Measurements from ENCODE around the gene STAT5A. TPM values are rescaled to one million over a fixed set of nuclear protein-coding genes. Genes with fewer than 3 reads are reported as not detected.
"Not testable (repeated sequence)": the region's sequence is repeated elsewhere in the genome, so short reads cannot be mapped to it uniquely, and the experiment has no call there.

STAT5A gene
- polyA plus RNA-seq, 1 donor = 15.0 TPM

DNA sequence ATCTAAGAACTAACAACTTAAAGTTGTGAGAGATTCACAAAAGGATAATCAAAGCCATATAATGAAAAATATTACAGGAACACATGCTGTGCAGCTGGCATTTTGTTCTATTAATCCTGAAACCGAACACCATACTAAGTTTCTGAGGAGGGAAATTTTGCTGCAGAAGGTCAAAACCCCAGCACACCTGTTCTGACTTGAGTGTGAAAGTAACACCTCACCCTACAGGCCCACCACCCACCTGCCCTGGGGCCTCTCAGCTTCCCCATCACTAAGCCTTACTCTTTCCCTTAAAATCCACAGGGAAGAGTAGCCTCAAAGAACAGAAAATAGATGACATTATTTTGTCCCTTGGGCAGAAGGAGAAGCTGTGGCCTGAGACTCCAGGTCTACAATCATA lies 44.8 kb downstream of the STAT5A start:
- DNase-seq (ENCODE audit: low read depth) = no peak

DNA sequence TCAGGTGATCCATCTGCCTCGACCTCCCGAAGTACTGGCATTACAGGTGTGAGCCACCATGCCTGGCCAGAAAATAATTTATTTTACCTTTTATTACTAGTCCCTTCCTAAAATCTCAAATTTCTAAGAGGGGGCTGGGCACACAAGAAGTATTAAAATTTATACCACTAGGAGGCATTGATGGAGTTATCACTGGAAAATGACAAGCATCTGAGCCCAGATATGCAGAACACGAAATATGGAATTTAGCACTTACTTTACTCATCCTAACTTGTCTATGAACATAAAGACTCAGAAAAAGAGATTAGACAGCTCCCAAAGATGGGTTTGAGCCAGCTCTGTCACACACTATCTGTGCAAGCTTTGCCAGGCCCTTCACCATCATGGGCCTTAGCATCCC lies 46.4 kb downstream of the STAT5A start:
- DNase-seq (ENCODE audit: low read depth) = no peak

DNA sequence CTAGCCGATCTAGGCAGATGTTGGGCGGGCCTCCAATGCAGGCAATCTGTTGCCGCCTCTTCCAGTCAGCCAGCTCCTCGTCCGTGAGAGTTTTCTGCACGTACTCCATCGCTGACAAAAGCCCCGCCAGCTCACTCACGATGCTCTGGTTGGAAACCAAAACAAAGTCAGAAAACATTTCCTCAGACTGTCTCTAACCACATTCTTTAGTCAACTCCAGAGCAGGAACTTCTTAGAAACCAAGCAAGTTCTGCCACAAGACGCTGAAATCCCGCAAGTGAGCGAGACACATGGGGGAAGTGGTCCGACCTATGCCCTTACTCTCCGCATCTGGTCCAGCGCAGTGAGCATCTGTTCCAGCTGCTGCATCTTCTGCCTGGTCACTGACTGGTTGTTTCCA lies 49.1 kb downstream of the STAT5A start:
- DNase-seq (ENCODE audit: low read depth) = no peak

DNA sequence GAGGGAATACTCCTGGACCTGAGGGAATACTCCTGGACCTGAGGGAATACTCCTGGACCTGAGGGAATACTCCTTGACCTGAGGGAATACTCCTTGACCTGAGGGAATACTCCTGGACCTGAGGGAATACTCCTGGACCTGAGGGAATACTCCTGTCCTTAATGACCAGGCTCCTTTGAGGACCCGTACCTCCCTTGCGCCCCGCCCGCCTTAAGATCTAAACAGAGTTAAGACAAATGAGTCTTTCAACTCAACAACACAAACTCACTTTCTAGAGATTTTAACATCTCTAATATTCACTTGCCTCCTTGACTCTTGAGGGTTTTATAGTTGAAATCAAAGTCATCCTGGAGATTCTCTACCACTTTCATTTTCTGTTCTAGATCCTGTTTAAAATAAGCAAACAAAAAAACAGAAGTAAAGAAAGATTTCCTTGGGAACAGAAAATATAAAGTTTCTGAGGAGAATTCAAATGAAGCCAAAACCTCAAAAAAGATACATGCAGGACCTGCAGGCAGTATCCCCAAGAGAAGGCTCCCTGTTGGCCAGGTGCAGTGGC lies 50.2 kb downstream of the STAT5A start:
- no peak for DNase-seq (ENCODE audit: low read depth)

DNA sequence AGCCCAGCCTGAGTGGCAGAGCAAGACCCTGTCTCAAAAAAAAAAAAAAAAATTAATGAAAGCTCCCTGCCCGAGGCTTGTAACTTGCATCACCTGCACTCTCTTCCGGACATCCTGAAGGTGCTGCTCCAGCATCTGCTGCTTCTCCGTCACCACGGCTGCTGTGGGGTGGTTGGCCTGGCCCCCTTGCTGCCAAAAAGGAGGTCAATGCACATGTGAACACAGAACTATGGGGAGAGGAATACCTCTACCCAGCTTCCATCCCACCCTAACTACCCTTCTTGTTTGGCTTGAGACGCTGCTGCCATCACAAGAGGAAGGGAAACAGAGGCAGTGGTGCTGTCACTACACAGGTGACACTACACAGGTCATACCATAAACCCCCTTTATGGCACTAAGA lies 50.9 kb downstream of the STAT5A start:
- DNase-seq (ENCODE audit: low read depth) = no peak

- DNase-seq (ENCODE audit: low read depth) = no peak
Observed at GRCh38 chr17:42340691-42341127, 52.4 kb downstream of the STAT5A start.

DNA sequence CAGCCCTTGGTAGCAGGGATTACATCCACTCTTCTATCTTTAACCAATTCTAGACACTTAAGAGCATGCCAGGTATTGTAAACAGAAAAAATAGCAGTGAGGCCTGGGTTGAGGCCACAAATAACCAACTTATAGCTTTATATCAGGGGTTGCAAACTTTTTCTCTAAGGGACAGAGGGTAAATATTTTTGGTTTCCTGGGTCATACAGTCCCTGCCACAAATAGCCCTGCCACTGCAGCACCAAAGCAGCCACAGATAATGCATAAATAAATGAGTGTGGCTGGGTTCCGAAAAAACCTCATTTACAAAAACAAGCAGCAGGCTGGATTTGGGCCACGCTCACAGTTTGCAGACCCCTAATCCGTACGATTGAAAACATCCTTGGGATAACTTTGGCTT lies 53.3 kb downstream of the STAT5A start:
- DNase-seq (ENCODE audit: low read depth) = no peak

- no peak for DNase-seq (ENCODE audit: low read depth)
Observed at GRCh38 chr17:42342242-42343008, 54.1 kb downstream of the STAT5A start.

DNA sequence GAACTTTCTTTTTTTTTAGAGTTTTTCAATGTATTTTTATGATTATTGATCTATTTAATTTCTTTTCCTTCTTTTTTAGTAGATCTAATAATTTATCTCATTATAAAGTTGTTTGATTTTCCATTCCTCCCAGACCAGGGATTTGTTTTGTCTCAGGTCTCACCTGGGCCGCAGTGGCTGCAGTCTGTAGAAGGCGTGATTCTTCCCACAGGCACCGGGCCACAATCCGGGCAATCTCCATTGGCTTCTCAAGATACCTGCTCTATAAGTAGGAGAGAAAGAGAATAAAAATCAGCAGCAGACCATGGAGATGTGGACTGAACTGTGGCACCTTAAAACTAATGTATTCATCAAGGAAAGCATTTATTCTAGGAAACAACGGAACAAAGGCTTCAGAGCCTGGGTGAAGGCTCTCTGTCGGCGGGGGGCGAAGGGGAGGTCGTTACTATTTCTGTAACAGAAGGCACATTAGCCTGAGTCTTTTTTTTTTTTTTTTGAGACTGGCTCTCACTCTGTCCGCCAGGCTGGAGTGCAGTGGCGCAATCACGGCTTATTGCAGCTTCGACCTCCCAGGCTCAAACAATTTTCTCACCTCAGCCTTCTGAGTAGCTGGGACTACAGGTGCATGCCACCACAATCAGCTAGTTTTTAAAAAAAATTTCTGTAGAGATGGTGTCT lies 57.2 kb downstream of the STAT5A start:
- no peak for DNase-seq (ENCODE audit: low read depth)

- no peak for DNase-seq (ENCODE audit: low read depth)
Observed at GRCh38 chr17:42346481-42346880, 58.2 kb downstream of the STAT5A start.

GRCh38 chr17:42347198-42347597 lies 58.9 kb downstream of the STAT5A start:
- DNase-seq (ENCODE audit: low read depth) = peak; percentile 62

DNA sequence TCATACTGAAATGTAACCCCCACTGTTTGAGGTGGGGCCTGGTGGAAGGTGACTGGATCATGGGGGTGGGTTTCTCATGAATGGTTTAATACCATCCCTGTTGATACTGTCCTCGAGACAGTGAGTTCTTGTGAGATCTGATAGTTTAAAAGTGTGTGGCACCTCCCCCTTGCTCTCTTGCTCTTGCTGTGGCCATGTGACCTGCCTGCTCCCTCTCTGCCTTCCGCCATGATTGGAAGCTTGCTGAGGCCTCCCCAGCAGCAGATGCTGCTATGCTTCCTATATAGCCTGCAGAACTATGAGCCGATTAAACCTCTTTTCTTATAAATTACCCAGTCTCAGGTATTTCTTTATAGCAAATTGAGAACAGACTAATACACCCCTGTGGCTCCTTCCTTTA lies 59.3 kb downstream of the STAT5A start:
- no peak for DNase-seq (ENCODE audit: low read depth)

DNA sequence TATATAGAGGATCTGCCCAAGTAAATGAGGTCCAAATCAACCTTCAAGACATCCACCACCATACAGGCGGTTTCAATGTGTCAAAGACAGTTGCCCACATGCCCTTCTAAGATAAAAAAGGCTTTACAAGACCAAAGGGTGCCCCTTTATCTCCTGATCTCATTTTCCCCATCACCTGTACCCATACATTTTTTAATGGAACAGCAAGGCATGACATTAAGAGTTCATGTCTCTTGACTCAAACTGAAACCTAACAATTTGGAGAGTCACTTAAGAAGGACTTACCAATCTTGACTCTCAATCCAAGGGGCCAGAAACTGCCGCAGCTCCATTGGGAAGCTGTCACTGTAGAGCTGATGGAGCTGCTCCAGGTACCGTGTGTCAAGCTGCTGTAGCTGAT lies 59.8 kb downstream of the STAT5A start:
- DNase-seq (ENCODE audit: low read depth) = no peak

DNA sequence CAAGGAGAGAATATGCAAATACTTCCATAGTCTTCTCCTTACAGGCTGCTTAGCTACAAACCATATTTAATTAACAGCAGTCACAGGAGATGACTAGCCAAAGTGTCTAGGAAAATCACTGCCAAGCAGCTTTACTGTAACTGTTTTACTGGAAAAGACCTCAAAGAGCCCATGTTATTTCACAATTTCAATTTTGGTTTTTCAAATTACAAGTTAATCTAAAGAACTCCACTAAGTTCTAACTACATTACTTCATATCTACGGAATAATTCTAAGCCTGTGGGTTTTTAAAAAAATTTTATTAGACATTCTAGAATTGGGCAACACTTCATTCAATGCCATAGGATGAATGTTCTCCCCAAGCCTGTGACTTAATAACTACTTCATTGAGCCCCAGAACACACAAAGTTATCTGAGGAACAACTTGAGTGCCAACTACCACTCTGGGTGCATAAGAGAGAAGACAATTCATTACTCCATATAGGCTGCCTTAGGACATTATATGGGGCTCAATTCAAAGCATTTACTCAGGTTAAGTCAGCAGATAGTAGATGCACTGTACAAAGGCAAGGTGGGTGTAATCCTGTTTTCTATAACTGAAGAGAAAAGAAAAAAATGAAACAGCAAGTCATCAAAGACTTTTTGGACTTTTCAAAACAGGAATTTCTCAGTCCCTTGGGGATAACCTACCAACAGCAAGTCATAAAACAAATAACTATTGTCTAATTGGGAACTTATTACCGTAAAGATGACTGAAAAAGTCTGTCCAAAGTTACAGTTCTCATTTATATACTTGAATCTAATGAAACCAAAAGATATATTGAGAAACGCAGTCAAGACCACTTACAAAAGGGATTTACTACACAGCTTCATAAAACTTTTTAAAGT lies 66.9 kb downstream of the STAT5A start:
- no peak for DNase-seq (ENCODE audit: low read depth)

GRCh38 chr17:42358434-42358833 lies 70.1 kb downstream of the STAT5A start:
- DNase-seq (ENCODE audit: low read depth) = no peak

DNA sequence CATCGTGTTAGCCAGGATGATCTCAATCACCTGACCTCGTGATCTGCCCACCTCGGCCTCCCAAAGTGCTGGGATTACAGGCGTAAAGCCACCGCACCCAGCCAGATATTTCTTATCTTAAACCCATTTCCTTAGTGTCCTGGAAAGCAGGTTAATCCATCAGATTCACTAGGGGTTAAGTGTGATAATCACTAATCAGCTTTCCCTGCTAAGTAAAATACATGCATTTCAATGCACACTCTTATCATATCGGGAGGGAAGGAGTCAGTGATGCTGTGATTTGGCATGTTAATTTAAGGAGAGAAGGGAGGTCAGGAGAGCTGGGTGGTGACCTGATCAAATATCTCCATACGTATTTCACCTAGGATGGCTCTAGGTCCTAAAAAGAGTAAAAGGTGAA lies 70.8 kb downstream of the STAT5A start:
- no peak for DNase-seq (ENCODE audit: low read depth)

DNA sequence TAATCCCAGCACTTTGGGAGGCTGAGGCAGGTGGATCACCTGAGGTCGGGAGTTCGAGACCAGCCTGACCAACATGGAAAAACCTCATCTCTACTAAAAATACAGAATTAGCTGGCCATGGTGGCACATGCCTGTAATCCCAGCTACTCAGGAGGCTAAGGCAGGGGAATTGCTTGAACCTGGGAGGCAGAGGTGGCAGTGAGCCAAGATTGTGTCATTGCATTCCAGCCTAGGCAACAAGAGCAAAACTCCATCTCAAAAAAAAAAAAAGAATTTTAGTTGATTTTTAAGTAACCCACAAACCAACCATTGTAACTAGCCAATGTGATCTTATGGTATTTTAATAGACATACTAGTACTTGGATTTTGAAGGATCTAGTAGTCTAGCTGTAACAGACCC lies 72.1 kb downstream of the STAT5A start:
- not testable (repeated sequence) for DNase-seq (ENCODE audit: low read depth)

Other genes starting within 250 kb of the STAT5A start
- gene C17orf113, start 237.9 kb upstream of the STAT5A start, polyA plus RNA-seq (ENCODE audit: insufficient read length) = 1.2 TPM
- gene ZNF385C, start 190.0 kb upstream of the STAT5A start, polyA plus RNA-seq (ENCODE audit: insufficient read length) = 6.7 TPM
- gene DHX58, start 175.8 kb upstream of the STAT5A start, polyA plus RNA-seq (ENCODE audit: insufficient read length) = 5.8 TPM
- gene KAT2A, start 167.1 kb upstream of the STAT5A start, polyA plus RNA-seq (ENCODE audit: insufficient read length) = 45.9 TPM
- gene HSPB9, start 165.7 kb upstream of the STAT5A start, polyA plus RNA-seq (ENCODE audit: insufficient read length) = 0.25 TPM
- 60.0 TPM for gene RAB5C, start 133.5 kb upstream of the STAT5A start, polyA plus RNA-seq (ENCODE audit: insufficient read length)
- gene KCNH4, start 107.4 kb upstream of the STAT5A start, polyA plus RNA-seq (ENCODE audit: insufficient read length) = not detected
- not detected for gene HCRT, start 103.0 kb upstream of the STAT5A start, polyA plus RNA-seq (ENCODE audit: insufficient read length)
- 12.8 TPM for gene GHDC, start 94.0 kb upstream of the STAT5A start, polyA plus RNA-seq (ENCODE audit: insufficient read length)
- gene STAT5B, start 12.1 kb upstream of the STAT5A start, polyA plus RNA-seq (ENCODE audit: insufficient read length) = 40.2 TPM
- gene STAT3, start 99.9 kb downstream of the STAT5A start, polyA plus RNA-seq (ENCODE audit: insufficient read length) = 47.6 TPM
- gene CAVIN1, start 134.8 kb downstream of the STAT5A start, polyA plus RNA-seq (ENCODE audit: insufficient read length) = 242 TPM
- gene ATP6V0A1, start 170.4 kb downstream of the STAT5A start, polyA plus RNA-seq (ENCODE audit: insufficient read length) = 27.6 TPM
- 18.7 TPM for gene NAGLU, start 247.7 kb downstream of the STAT5A start, polyA plus RNA-seq (ENCODE audit: insufficient read length)

All from forelimb muscle (tissue), 1 donor.